HepG2 (cell line): Measurements from ENCODE around the gene IL1RAPL1. TPM values are rescaled to one million over a fixed set of nuclear protein-coding genes. Genes with fewer than 3 reads are reported as not detected.

ENCODE experiments used
- ATAC-seq: fragments of 200-7000 bp; cut with Tn5 transposase; 3 replicates; pipeline ENCODE4 v1.9.1; 2020; ENCODE audit warnings: mild to moderate bottlenecking, moderate library complexity
- BruUV-seq: library from RNA; stranded (reverse); fragments of 400-500 nt; replicated peaks from 2 replicates; lab custom pipeline; 2021; lab: Mats Ljungman, UMichigan
- CTCF ChIA-PET: fragments of 300-600 bp; formaldehyde crosslinking; extraction: SDS; loops from one replicate; lab custom pipeline; 2021; ENCODE audit warnings: low total read pairs, inconsistent platforms, low intra/inter-chr PET ratio; lab: Yijun Ruan, JAX
- POLR2A ChIA-PET: fragments of 350-600 bp; sonication (Branson Sonifier 250); formaldehyde crosslinking; loops from one replicate; lab custom pipeline; 2020; ENCODE audit warnings: antibody characterized with exemption, inconsistent platforms; lab: Yijun Ruan, JAX
- DNase-seq: peaks from one replicate; pipeline ENCODE4 v3.0.0-alpha.2; 2015; ENCODE audit warnings: low spot score
- FAIRE-seq: peaks from 3 replicates; lab custom pipeline; 2011; peaks lifted over from hg19 to GRCh38; lab: Jason Lieb, UNC
- H2AFZ ChIP-seq: one replicate; pipeline ENCODE4 v1.6.1; 2011; ENCODE audit warnings: low read length, inconsistent platforms
- H3K27ac ChIP-seq: fragments of 300-600 bp; 3 replicates; pipeline ENCODE4 v1.8.0; 2011; ENCODE audit warnings: mixed run types, mild to moderate bottlenecking, mixed read lengths, low read length, inconsistent platforms; ENCODE audit not compliant: insufficient read depth; ENCODE audit errors: extremely low read length
- H3K27me3 ChIP-seq, 2 experiments: fragments of 200-600 bp in 1 of 2; 2 replicates in 1 of 2; 3 replicates in 1 of 2; pipeline versions ENCODE4 v1.6.0 to v1.8.0; 2011; ENCODE audit warnings: low read length in 2 of 2, mild to moderate bottlenecking in 2 of 2, moderate library complexity in 2 of 2, inconsistent platforms in 1 of 2; ENCODE audit not compliant: insufficient read depth in 2 of 2, control insufficient read depth in 1 of 2
- H3K36me3 ChIP-seq, 2 experiments: fragments of 200-600 bp in 1 of 2; replicated peaks in 1 of 2; 2 replicates in 1 of 2; 3 replicates in 1 of 2; pipeline versions ENCODE4 v1.5.1 to v1.8.0; 2011; ENCODE audit warnings: low read length in 2 of 2, inconsistent platforms in 1 of 2; ENCODE audit not compliant: insufficient read depth in 2 of 2, control insufficient read depth in 1 of 2
- H3K4me1 ChIP-seq: 2 replicates; pipeline ENCODE4 v1.5.1; 2012; ENCODE audit warnings: low read length, inconsistent platforms; ENCODE audit not compliant: insufficient read depth
- H3K4me2 ChIP-seq: 2 replicates; pipeline ENCODE4 v1.6.0; 2011; ENCODE audit warnings: low read depth, low read length, inconsistent platforms
- H3K4me3 ChIP-seq, 3 experiments: fragments of 200-600 bp in 1 of 3; sonication (generic), shearing (Covaris generic) in 1 of 3; replicated peaks in 1 of 3; 2 replicates each; pipeline ENCODE4 v1.5.1; 2011 to 2016; ENCODE audit warnings: low read length in 3 of 3, inconsistent platforms in 2 of 3, low read depth in 2 of 3, mild to moderate bottlenecking in 2 of 3, control low read depth in 1 of 3, mixed read lengths in 1 of 3; ENCODE audit not compliant: insufficient read depth in 1 of 3
- H3K79me2 ChIP-seq: one replicate; pipeline ENCODE4 v1.6.1; 2011; ENCODE audit warnings: low read length, inconsistent platforms; ENCODE audit not compliant: insufficient read depth
- H3K9ac ChIP-seq: 2 replicates; pipeline ENCODE4 v1.6.0; 2011; ENCODE audit warnings: mild to moderate bottlenecking, low read depth, low read length, inconsistent platforms; ENCODE audit not compliant: insufficient read depth
- H3K9me3 ChIP-seq: 2 replicates; pipeline ENCODE4 v1.5.1; 2012; ENCODE audit warnings: mild to moderate bottlenecking, low read length
- H4K20me1 ChIP-seq: 2 replicates; pipeline ENCODE4 v1.6.0; 2011; ENCODE audit warnings: inconsistent platforms, mild to moderate bottlenecking, low read length, moderate library complexity; ENCODE audit not compliant: insufficient read depth
- BCLAF1 ChIP-seq: fragments of 450-650 bp; IDR thresholded peaks from 2 replicates; pipeline ENCODE4 v1.6.1; 2017; ENCODE audit warnings: mild to moderate bottlenecking
- CC2D1A ChIP-seq: sonication (generic); formaldehyde crosslinking; IDR thresholded peaks from 2 replicates; pipeline ENCODE4 v1.8.1; 2023; ENCODE audit warnings: mild to moderate bottlenecking, missing genetic modification reagents
- CENPT ChIP-seq: sonication (generic); formaldehyde crosslinking; IDR thresholded peaks from 2 replicates; pipeline ENCODE4 v1.8.0; 2022; ENCODE audit warnings: low read depth, mild to moderate bottlenecking, moderate library complexity, missing genetic modification reagents
- CENPX ChIP-seq: sonication (generic); formaldehyde crosslinking; IDR thresholded peaks from 2 replicates; pipeline ENCODE4 v1.9.0; 2021; ENCODE audit warnings: mild to moderate bottlenecking, missing genetic modification reagents, moderate library complexity
- ELF3 ChIP-seq: IDR thresholded peaks from 2 replicates; pipeline ENCODE4 v1.6.1; 2016; ENCODE audit warnings: missing genetic modification reagents, missing compliant biosample characterization
- HBP1 ChIP-seq: IDR thresholded peaks from 2 replicates; pipeline ENCODE4 v1.6.1; 2016; ENCODE audit warnings: low read depth, control low read depth
- MED8 ChIP-seq: sonication (generic); formaldehyde crosslinking; IDR thresholded peaks from 2 replicates; pipeline ENCODE4 v1.8.1; 2023; ENCODE audit warnings: mild to moderate bottlenecking, missing genetic modification reagents; ENCODE audit not compliant: insufficient replicate concordance
- MTF2 ChIP-seq: sonication (generic); formaldehyde crosslinking; IDR thresholded peaks from 2 replicates; pipeline ENCODE4 v1.5.0; 2020; ENCODE audit warnings: missing genetic modification reagents, borderline replicate concordance
- PRPF4 ChIP-seq: fragments of 200-400 bp; formaldehyde crosslinking; IDR thresholded peaks from 2 replicates; pipeline ENCODE4 v1.6.1; 2016; ENCODE audit warnings: low read length, low read depth; ENCODE audit not compliant: poor library complexity, severe bottlenecking
- PTBP1 ChIP-seq: fragments of 200-400 bp; formaldehyde crosslinking; IDR thresholded peaks from 2 replicates; pipeline ENCODE4 v1.6.1; 2018; ENCODE audit warnings: low read length, low read depth; ENCODE audit not compliant: poor library complexity, severe bottlenecking
- REL ChIP-seq: sonication (generic); formaldehyde crosslinking; conservative IDR thresholded peaks from 2 replicates; pipeline ENCODE4 v1.8.0; 2022; ENCODE audit warnings: mild to moderate bottlenecking, missing genetic modification reagents, moderate library complexity
- SOX6 ChIP-seq, 2 experiments: fragments of 450-650 bp in 1 of 2; sonication (generic) in 1 of 2; formaldehyde crosslinking in 1 of 2; IDR thresholded peaks; 2 replicates each; pipeline versions ENCODE4 v1.4.0 to v1.6.1; 2017 to 2020; ENCODE audit warnings: antibody characterized with exemption in 1 of 2, mild to moderate bottlenecking in 1 of 2, missing genetic modification reagents in 1 of 2
- ZFP90 ChIP-seq: sonication (generic); formaldehyde crosslinking; IDR thresholded peaks from 2 replicates; pipeline ENCODE4 v1.8.0; 2022; ENCODE audit warnings: missing genetic modification reagents, mild to moderate bottlenecking, inconsistent platforms, borderline replicate concordance
- ZNF20 ChIP-seq: sonication (generic); formaldehyde crosslinking; IDR thresholded peaks from 2 replicates; pipeline ENCODE4 v1.4.0; 2020; ENCODE audit warnings: mild to moderate bottlenecking, moderate library complexity, missing genetic modification reagents
- ZNF30 ChIP-seq: sonication (generic); formaldehyde crosslinking; IDR thresholded peaks from 2 replicates; pipeline ENCODE4 v1.5.0; 2020; ENCODE audit warnings: mild to moderate bottlenecking, missing genetic modification reagents
- ZNF33A ChIP-seq: sonication (generic); formaldehyde crosslinking; IDR thresholded peaks from 2 replicates; pipeline ENCODE4 v1.5.1; 2020; ENCODE audit warnings: missing genetic modification reagents, mild to moderate bottlenecking, moderate library complexity, borderline replicate concordance
- ZNF33B ChIP-seq: sonication (generic); formaldehyde crosslinking; IDR thresholded peaks from 2 replicates; pipeline ENCODE4 v1.5.1; 2020; ENCODE audit warnings: mild to moderate bottlenecking, missing genetic modification reagents
- ZNF790 ChIP-seq: sonication (generic); formaldehyde crosslinking; IDR thresholded peaks from 2 replicates; pipeline ENCODE4 v1.8.0; 2022; ENCODE audit warnings: missing genetic modification reagents, mild to moderate bottlenecking, borderline replicate concordance
- WGBS: methylation state at CpG from one replicate; pipeline ENCODE4 v1.1.6; 2017; ENCODE audit warnings: low lambda C conversion rate; 5-methylcytosine and 5-hydroxymethylcytosine counted together
- in situ Hi-C: cut with HindIII; loops from 2 replicates; pipeline ENCODE4 v1.10.0; 2017; ENCODE audit warnings: low pct_unique_long_range_greater_than_20kb; ENCODE audit not compliant: extremely low pct_ligation_motif_present
- intact Hi-C: fragments of 100-400 bp; cut with micrococcal nuclease; formaldehyde crosslinking; loops from one replicate; pipeline ENCODE4 v1.10.0; 2022; ENCODE audit not compliant: unreplicated experiment
- polyA plus RNA-seq, 8 experiments: library from polyadenylated mRNA; depleted of rRNA in 3 of 8; stranded (reverse) in 7 of 8; unstranded in 1 of 8; fragments of >200 nt; fragmentation: Illumina TruSeq in 4 of 8; extraction: Trizol in 4 of 8; gene quantifications; 2 replicates each; pipeline versions ENCODE4 v1.2.1 to v1.2.3, GENCODE V29; 2011 to 2016; ENCODE audit warnings: low read depth in 4 of 8, missing spikeins in 1 of 8, mixed read lengths in 1 of 8; ENCODE audit not compliant: insufficient read depth in 1 of 8
- total RNA-seq, 5 experiments: library from RNA; depleted of rRNA; stranded (reverse); fragments of >200 nt; fragmentation: Illumina TruSeq; extraction: Trizol; gene quantifications; 2 replicates each; pipeline ENCODE4 v1.2.3, GENCODE V29; 2016; ENCODE audit warnings: low read depth in 1 of 5

IL1RAPL1 gene
- total and polyA plus RNA-seq, 2 of the 13 experiments (the other 11 are each of a cell fraction or from before 2014, with no cell fraction given): 0.04 TPM; not detected in 1

GRCh38 chrX:28719620-28720019, 132.4 kb downstream of the IL1RAPL1 start (continued):
- TF ChIP-seq ZNF790: no peak

GRCh38 chrX:28752330-28752729, 165.1 kb downstream of the IL1RAPL1 start:
- intact Hi-C loops: no loop called here
- in situ Hi-C loops: no loop called here
- 0% methylated on average over 2 of the region's 2 CpGs for WGBS
- Histone ChIP-seq H3K4me3 (no peak overlapping the region), H3K4me2 (no peak overlapping the region), H4K20me1 (no peaks in the 10 kb centered on the region), H3K36me3 (no peaks in the 10 kb centered on the region), H3K9ac (no peak overlapping the region), H3K79me2 (no peaks in the 10 kb centered on the region), H2AFZ (no peak overlapping the region), H3K27me3 (no peaks in the 10 kb centered on the region), H3K4me1 (no peaks in the 10 kb centered on the region), H3K27ac (no peak overlapping the region), H3K9me3 (no peaks in the 10 kb centered on the region)
- ATAC-seq (no peak), FAIRE-seq (no peak), DNase-seq (no peak)
- BruUV-seq: no TSS peak
- POLR2A ChIA-PET: no interaction called here
- no peak for TF ChIP-seq HBP1 (CRISPR knock-in tag)
- no peak for TF ChIP-seq ZNF30
- no peak for TF ChIP-seq REL (CRISPR knock-in tag)
- TF ChIP-seq SOX6 (IDR thresholded peaks at IDR 0.05): no peak
- no peak for TF ChIP-seq SOX6 (CRISPR knock-in tag; IDR thresholded peaks at IDR 0.05)
- TF ChIP-seq ZNF33B (CRISPR knock-in tag): no peak
- no peak for TF ChIP-seq MED8
- no peak for TF ChIP-seq ZNF33A
- no peak for TF ChIP-seq ELF3 (CRISPR knock-in tag)
- no peak for TF ChIP-seq CENPX (CRISPR knock-in tag)
- no peak for TF ChIP-seq BCLAF1
- no peak for TF ChIP-seq CC2D1A (CRISPR knock-in tag)
- TF ChIP-seq ZNF20 (CRISPR knock-in tag): no peak
- no peak for TF ChIP-seq ZFP90 (CRISPR knock-in tag)
- TF ChIP-seq CENPT (CRISPR knock-in tag): no peak
- no peak for TF ChIP-seq PRPF4
- no peak for TF ChIP-seq PTBP1
- no peak for TF ChIP-seq MTF2 (CRISPR knock-in tag)
- CTCF ChIA-PET: no interaction called here
